GM12891 (cell line): Measurements from ENCODE around the gene HOXA6.

Source experiments
- POLR2A ChIP-seq: IDR thresholded peaks from 2 replicates; pipeline ENCODE4 v1.6.1; 2011; ENCODE audit warnings: low read depth, low read length, control low read depth
- POU2F2 ChIP-seq: IDR thresholded peaks from 2 replicates; pipeline ENCODE4 v1.6.1; 2011; ENCODE audit warnings: low read depth, mild to moderate bottlenecking, control low read depth, low read length, moderate library complexity
- TAF1 ChIP-seq: IDR thresholded peaks from 2 replicates; pipeline ENCODE4 v1.6.1; 2011; ENCODE audit warnings: low read depth, low read length, control low read depth

- TF ChIP-seq TAF1: no peak
- no peak for TF ChIP-seq POLR2A
- no peak for TF ChIP-seq POU2F2
Measured at GRCh38 chr7:27111751-27112277, 35.8 kb downstream of the HOXA6 start.
